ENCODE data around the gene FASLG.

The FASLG gene

GRCh38 chr1:172622541-172622940 lies 36.4 kb upstream of the FASLG start:
- DNase-seq (ENCODE audit: extremely low spot score): no peak
- ChIA-PET CTCF (no interaction called here), POLR2A (no interaction called here)
- no peak for TF ChIP-seq CTCF (IDR thresholded peaks at IDR 0.05; ENCODE audit: control extremely low read depth, extremely low read depth, low read depth, missing control alignments)

DNA sequence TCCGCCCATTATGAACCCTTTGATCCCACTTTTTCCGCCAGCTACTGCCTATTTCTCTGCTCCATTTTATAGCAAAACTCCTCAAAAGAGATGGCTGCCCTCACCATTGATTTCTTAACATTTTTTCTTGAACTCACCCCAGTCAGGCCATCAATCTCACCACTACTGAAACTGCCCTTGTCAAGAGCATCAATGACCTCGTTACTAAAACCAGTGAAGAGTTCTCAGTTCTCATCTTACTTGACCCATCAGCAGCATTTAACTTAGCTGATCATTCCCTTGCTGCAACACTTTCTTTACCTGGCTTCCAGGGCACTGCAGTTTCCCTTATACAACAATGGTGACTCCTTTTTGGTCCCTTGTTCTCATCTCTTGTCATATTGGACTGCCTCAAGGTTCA lies 35.2 kb upstream of the FASLG start:
- CTCF ChIA-PET: no interaction called here

GRCh38 chr1:172626845-172627244 lies 32.1 kb upstream of the FASLG start:
- POLR2A ChIA-PET: no interaction called here
- CTCF ChIA-PET: no interaction called here
- DNase-seq (ENCODE audit: extremely low spot score): no peak
- no peak for TF ChIP-seq CTCF (IDR thresholded peaks at IDR 0.05; ENCODE audit: control extremely low read depth, extremely low read depth, low read depth, missing control alignments)

More for the DNA sequence above, 35.2 kb upstream of the FASLG start:
- POLR2A ChIA-PET: no interaction called here
- TF ChIP-seq CTCF (IDR thresholded peaks at IDR 0.05; ENCODE audit: control extremely low read depth, extremely low read depth, low read depth, missing control alignments): no peak
- no peak for DNase-seq (ENCODE audit: extremely low spot score)

GRCh38 chr1:172627702-172628101 lies 31.2 kb upstream of the FASLG start:
- no peak for TF ChIP-seq CTCF (IDR thresholded peaks at IDR 0.05; ENCODE audit: control extremely low read depth, extremely low read depth, low read depth, missing control alignments)
- POLR2A ChIA-PET: no interaction called here
- no peak for DNase-seq (ENCODE audit: extremely low spot score)
- CTCF ChIA-PET: no interaction called here

DNA sequence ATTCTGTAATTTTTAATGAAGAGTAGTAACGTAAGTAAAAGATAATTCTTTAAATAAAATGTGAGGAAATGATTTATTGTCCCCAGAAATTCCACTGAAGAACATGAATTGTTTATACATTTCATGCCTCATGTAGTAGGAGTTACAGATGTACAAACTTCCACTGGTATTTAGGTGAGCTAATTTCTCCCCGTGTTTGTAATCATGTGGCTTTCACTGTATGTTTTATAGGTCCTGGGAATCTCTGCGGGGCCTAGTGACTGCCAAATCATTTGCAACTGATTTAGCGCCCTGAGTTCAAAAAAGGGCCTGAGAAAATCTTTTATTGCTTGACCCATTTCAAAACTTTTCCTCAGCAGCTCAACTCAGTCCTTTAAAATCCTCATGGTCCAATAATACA lies 30.5 kb upstream of the FASLG start:
- DNase-seq (ENCODE audit: extremely low spot score): no peak
- TF ChIP-seq CTCF (IDR thresholded peaks at IDR 0.05; ENCODE audit: control extremely low read depth, extremely low read depth, low read depth, missing control alignments): no peak
- POLR2A ChIA-PET: no interaction called here
- CTCF ChIA-PET: no interaction called here

DNA sequence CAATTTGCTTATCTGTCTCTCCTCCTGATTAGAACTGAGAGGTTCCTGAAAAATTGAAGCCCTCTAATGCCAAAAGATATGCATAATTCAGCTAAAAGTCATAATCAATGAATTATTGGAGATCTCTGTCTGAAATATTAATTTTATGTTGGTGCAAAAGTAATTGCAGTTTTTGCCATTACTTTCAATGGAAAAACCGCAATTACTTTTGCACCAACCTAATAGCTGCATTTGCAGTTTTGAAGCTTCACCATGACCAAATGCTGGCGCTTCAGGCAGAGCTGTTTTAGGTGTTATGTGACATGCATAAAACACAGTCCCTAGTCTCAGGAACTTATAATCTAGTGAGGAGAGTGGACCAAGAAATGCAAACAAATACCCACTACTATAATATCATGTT lies 29.7 kb upstream of the FASLG start:
- CTCF ChIA-PET: interaction anchor here (1.0 kb wide), 1 partner anchor 10 kb away, joined by 4 read pairs; no protein-coding TSS in a partner anchor
- no peak for TF ChIP-seq CTCF (IDR thresholded peaks at IDR 0.05; ENCODE audit: control extremely low read depth, extremely low read depth, low read depth, missing control alignments)
- no peak for DNase-seq (ENCODE audit: extremely low spot score)
- POLR2A ChIA-PET: no interaction called here

DNA sequence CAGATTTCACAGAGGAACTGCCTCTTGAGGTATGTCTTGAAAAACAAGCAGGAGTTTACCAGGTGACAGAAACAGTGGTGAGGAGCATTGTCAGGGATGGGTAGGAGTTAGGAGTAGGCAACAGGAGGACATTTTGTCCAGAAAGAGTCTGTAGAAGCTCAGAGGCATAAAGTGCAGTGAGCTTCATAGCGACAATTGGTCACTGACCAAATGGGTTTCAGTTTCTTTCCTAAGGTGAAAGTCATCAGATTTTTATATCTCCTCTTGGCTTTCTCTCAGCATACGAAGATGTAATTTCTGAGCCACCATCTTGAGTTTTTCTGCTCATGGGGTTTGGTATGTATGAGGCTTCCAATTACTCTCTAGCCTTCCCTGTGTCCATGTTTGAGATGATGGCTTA lies 29.3 kb upstream of the FASLG start:
- DNase-seq (ENCODE audit: extremely low spot score): no peak
- POLR2A ChIA-PET: no interaction called here
- TF ChIP-seq CTCF (IDR thresholded peaks at IDR 0.05; ENCODE audit: control extremely low read depth, extremely low read depth, low read depth, missing control alignments): no peak
- CTCF ChIA-PET: interaction anchor here (1.0 kb wide), 1 partner anchor 10 kb away, joined by 4 read pairs; no protein-coding TSS in a partner anchor

All from GM10248 (cell line).